GM18951 (cell line): ENCODE results near the gene HSD17B8.

ENCODE experiments used
- POLR2A ChIP-seq: IDR thresholded peaks from 4 replicates; pipeline ENCODE4 v1.6.1; 2011; ENCODE audit warnings: mild to moderate bottlenecking; ENCODE audit not compliant: insufficient read length, insufficient read depth; ENCODE audit errors: extremely low read depth
- in situ Hi-C: fragments of 300-500 bp; cut with MboI; formaldehyde crosslinking; loops from one replicate; pipeline ENCODE4 v1.12.0; 2022; ENCODE audit warnings: low sequenced_read_pairs, mixed read lengths, inconsistent platforms; ENCODE audit not compliant: unreplicated experiment

Gene HSD17B8

DNA sequence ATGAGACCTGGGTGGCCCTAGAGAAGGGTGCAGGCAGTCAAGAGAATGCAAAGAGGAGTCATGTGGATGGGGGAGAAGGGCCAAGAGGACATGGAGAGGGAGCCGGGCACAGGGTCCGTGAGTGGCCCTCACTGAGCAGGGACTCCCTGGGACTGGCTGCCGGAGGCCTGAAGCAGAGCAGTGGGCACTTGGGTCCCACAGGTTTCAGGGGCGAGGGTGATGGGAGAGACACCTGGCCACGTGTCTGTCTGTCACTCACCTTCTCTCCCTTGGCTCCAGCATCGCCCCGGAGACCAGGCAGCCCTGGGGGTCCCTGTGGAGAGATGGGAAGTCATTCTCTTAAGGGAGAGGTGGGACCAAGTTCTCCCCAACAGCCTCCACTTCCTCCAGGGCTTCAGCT is 37.6 kb upstream of the HSD17B8 start:
- in situ Hi-C loops, result no loop called here
- no peak for TF ChIP-seq POLR2A

- no peak for TF ChIP-seq POLR2A
- in situ Hi-C loops, result no loop called here
Observed at GRCh38 chr6:33167374-33168283, 36.8 kb upstream of the HSD17B8 start.

DNA sequence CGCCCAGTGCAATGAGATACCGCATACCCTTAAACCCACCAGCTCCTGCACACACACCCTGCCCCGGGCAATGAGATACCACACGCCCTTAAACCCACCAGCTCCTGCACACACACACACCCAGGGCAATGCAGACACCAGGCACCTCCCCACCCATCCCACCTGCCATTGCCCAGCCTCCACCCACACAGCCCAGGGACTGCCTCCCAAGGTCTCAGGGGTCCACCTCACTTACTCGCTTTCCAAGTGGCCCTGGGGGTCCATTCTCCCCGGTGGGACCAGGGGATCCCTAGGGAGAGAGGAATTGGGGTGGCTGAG is 36.2 kb upstream of the HSD17B8 start:
- in situ Hi-C loops, result no loop called here

DNA sequence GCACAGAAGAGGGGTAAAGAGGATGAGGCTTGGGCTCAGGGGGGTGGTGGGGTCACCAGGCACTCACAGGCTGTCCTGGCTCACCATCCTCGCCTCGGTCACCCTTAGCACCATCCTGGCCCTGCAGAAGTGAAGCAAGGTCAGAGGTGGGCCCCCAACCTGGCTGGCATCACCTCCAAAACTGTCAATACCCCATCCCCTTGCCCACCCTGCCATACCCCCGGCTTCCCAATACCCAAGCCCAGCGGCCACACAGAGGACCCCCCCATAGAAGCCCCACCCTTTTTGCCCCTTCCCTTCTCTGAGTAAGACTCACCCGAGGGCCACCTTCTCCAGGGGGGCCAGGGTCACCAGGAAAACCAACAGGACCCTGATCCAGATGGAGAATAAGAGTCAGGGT is 35.8 kb upstream of the HSD17B8 start:
- TF ChIP-seq POLR2A, result no peak
- in situ Hi-C loops, result no loop called here

More for the DNA sequence above, 36.2 kb upstream of the HSD17B8 start:
- no peak for TF ChIP-seq POLR2A

- in situ Hi-C loops, result no loop called here
- TF ChIP-seq POLR2A, result no peak
Observed at GRCh38 chr6:33169291-33170175, 34.9 kb upstream of the HSD17B8 start.

GRCh38 chr6:33170176-33171015 is 34.1 kb upstream of the HSD17B8 start:
- in situ Hi-C loops, result no loop called here
- no peak for TF ChIP-seq POLR2A

DNA sequence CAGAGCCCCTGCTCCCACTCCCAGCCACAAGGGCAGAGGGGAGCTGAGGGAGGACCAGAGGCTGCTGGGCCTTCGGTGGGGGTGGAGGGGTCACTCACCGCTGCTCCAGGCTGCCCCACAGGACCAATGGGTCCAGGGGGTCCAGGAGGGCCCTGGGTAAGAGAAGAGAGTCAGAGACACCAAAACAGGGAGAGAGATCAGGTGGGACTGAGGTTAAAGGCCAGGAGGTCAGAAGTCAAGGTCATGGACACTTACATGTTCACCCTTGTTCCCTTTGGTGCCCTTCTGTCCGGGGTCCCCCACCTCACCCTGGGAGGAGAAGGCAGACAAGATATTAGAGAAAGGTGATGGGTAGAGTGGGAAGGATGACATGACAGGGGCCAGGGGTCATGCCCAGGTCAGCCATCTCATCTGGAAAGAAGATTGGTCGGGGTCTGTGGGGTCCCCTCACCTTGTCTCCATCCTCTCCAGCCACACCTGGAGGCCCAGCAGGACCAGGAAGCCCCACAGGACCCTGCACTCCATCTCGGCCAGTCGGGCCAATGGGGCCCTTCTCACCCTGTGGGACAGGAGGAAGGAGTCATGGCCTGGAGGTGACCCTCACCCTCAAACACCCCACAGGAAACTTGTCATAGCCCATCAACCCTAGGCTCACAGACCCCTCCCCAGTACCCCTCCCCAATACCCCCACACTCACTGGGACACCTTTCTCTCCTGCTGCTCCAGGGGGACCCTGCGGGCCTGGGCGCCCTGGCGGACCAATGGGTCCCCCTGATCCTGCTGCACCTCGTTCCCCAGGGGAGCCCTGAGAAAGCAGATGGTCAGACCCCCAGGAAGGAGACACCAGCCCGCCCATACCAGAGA is 33.2 kb upstream of the HSD17B8 start:
- in situ Hi-C loops, result no loop called here
- no peak for TF ChIP-seq POLR2A

GRCh38 chr6:33171880-33172687 is 32.4 kb upstream of the HSD17B8 start:
- TF ChIP-seq POLR2A, result no peak
- in situ Hi-C loops, result no loop called here

DNA sequence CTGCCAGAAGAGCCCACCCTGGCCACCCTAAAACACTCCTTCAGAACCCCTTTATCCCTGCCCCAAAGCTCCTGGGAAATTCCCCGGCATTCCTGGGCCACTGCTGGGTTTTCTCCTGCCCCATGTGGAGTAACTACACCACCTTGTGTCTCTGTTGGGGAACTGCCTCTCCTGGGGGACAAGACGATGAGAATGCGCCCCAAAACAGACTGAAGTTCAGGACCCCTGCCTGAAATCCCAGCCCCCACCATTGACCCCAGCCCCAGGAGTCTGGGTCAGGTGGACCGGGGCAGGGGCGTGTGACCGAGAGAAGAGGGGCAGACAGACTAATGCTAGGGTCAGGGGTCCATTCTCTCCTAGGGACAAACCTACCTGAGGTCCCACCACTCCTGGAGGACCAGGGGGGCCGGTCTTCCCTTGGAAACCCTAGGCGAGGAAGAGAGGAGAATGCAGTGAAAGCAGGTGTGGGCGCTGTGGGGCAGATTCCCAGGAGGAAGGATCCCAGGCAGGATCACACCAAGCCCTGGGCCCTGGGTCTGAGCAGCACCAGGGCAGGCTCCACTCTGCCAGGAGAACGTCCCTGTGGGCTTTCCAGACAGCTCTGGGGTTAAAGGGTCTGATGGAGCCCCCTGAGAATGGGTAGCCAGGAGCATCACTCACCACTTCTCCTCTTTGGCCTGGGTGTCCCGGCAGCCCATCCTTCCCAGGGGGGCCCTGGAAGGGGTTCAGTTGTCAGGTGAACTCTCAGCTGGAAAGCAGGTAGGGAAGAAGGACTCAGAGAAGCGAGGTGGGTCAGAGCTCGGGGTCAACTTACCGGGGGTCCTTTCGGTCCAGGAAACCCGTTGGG is 31.5 kb upstream of the HSD17B8 start:
- no peak for TF ChIP-seq POLR2A
- in situ Hi-C loops, result no loop called here

DNA sequence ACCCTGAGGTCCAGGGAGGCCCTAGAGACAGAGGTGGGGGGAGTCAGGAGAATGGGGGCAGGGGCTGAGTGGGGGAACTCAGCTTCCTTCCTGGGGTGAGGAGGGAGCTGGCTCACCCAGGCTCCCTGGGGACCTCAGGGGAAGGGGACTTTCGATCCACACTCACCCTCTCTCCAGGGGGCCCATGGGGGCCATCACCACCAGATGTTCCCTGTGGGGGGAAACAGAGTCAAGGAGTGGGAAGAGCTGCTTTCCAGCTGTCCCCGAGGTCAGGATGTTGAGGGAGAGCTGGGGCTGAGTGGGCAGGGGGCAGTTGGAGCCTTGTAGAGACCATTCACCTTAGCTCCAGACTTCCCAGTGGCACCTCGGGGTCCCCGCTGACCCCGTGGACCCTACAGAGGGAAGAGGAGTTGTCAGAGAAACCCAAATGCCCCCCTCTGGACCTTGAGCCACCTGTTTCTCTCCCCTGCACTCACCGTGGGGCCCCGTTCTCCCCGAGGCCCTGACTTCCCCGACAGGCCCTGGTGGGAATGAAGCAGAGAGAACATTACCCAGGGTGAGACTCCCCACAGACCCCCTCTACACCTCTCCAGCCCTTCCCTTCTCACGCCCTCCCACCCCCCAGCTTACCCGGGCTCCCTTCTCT is 30.8 kb upstream of the HSD17B8 start:
- TF ChIP-seq POLR2A, result no peak
- in situ Hi-C loops, result no loop called here
